Measurements from ENCODE around the gene ZNF14.

- TF ChIP-seq POLR2A (IDR thresholded peaks at IDR 0.05): no peak
- TF ChIP-seq POLR2AphosphoS5 (IDR thresholded peaks at IDR 0.05): peak; percentile 75 to 85 (median 85)
Measured at GRCh38 chr19:19663256-19664120, 69.4 kb downstream of the ZNF14 start, which contains the start of gene ATP13A1.

All from breast epithelium (tissue), 3 donors.